ENCODE data around the gene EZH1.

DNA sequence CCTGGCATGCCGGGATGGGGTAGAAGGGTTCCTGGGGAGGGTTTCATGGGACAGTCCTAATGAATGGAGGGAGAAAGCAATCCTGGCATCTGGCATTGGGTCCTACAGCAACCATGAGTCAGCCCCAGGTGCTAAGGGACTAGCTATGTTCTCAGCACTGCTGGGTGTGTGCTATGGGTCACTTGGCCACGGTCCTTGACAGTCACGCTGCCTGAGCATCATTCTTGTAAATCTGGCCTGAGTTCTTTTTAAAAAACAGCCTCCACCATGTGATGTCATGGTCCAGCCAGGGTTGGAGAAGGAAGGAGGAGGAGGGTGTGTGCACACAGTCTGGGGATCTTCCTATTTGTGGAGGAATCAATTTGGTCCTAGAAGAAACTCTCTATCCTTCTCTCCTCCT lies 9.9 kb upstream of the EZH1 start:
- TF ChIP-seq POLR2AphosphoS5 (IDR thresholded peaks at IDR 0.05; ENCODE audit: low read depth, low read length) = no peak
- TF ChIP-seq POLR2A (IDR thresholded peaks at IDR 0.05; ENCODE audit: low read depth, low read length) = no peak
- TF ChIP-seq TAF1 (IDR thresholded peaks at IDR 0.05; ENCODE audit: borderline replicate concordance, low read depth, low read length) = no peak

All from GM12892 (cell line).